Astrocyte (in vitro differentiated cells and primary cell): ENCODE measurements around the gene BARX1.

Experiments
- CTCF ChIP-seq: IDR thresholded peaks from 2 replicates; pipeline ENCODE4 v1.5.1; 2011; ENCODE audit warnings: low read depth, mild to moderate bottlenecking, inconsistent platforms, low read length, moderate library complexity; ENCODE audit not compliant: insufficient read depth
- EZH2 ChIP-seq: IDR thresholded peaks from 2 replicates; pipeline ENCODE4 v1.6.1; 2012; ENCODE audit warnings: mild to moderate bottlenecking, low read length, inconsistent platforms; ENCODE audit not compliant: insufficient read depth

- TF ChIP-seq CTCF = no peak
- no peak for TF ChIP-seq EZH2
Observed at GRCh38 chr9:93990448-93990847, 35.3 kb upstream of the BARX1 start.
